ENCODE measurements around the gene ALK.

DNA sequence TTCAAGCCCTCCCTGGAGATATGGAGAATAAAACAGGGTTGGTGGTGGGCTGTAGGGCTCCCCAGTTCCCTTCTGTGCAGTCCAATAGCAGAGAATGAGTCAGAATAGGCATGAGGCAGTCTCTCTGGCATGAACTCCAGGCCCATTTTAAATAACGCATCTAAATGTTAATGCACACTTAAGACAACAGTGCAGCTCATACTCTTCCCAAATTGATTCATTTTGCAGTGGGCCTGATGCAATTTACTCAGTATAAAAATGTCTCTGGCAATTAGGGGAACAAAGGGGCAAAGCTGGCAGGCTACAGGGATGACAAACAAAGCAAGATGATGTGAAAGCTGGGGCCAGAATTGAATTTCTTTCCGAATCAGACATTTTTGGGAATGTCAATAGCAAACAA is 403.4 kb downstream of the ALK start:
- TF ChIP-seq, protein P1, sequence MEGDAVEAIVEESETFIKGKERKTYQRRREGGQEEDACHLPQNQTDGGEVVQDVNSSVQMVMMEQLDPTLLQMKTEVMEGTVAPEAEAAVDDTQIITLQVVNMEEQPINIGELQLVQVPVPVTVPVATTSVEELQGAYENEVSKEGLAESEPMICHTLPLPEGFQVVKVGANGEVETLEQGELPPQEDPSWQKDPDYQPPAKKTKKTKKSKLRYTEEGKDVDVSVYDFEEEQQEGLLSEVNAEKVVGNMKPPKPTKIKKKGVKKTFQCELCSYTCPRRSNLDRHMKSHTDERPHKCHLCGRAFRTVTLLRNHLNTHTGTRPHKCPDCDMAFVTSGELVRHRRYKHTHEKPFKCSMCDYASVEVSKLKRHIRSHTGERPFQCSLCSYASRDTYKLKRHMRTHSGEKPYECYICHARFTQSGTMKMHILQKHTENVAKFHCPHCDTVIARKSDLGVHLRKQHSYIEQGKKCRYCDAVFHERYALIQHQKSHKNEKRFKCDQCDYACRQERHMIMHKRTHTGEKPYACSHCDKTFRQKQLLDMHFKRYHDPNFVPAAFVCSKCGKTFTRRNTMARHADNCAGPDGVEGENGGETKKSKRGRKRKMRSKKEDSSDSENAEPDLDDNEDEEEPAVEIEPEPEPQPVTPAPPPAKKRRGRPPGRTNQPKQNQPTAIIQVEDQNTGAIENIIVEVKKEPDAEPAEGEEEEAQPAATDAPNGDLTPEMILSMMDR (IDR thresholded peaks at IDR 0.05; ENCODE audit: low read length) = no peak
- TF ChIP-seq EZH2 (IDR thresholded peaks at IDR 0.05; ENCODE audit: borderline replicate concordance, low read length) = no peak
